WI38 (cell line): ENCODE data around the gene GPC1.

Source experiments
- H3K4me3 ChIP-seq: 2 replicates; pipeline ENCODE4 v1.5.1; 2011; ENCODE audit warnings: low read depth, mild to moderate bottlenecking, control low read depth, low read length
- CTCF ChIP-seq: IDR thresholded peaks from 2 replicates; pipeline ENCODE4 v1.5.1; 2012; ENCODE audit warnings: low read depth, mild to moderate bottlenecking, control low read depth, low read length

GPC1 gene

GRCh38 chr2:240431271-240431660 is 4.2 kb upstream of the GPC1 start:
- no peak for TF ChIP-seq CTCF
- no peak overlapping the region for H3K4me3 ChIP-seq

- H3K4me3 ChIP-seq: no peak overlapping the region
- no peak for TF ChIP-seq CTCF
These were observed 3.6 kb upstream of the GPC1 start for GRCh38 chr2:240431661-240432424.

GRCh38 chr2:240432430-240432819 is 3.0 kb upstream of the GPC1 start:
- TF ChIP-seq CTCF: no peak
- no peak overlapping the region for H3K4me3 ChIP-seq

- no peak for TF ChIP-seq CTCF
- H3K4me3 ChIP-seq: peak overlapping the region; percentile 71; the same call in 1 of the 2 replicates
These were observed 2.4 kb upstream of the GPC1 start for GRCh38 chr2:240432820-240433801.

GRCh38 chr2:240433973-240434727 is 1.3 kb upstream of the GPC1 start:
- H3K4me3 ChIP-seq: peak overlapping the region; percentile 71
- no peak for TF ChIP-seq CTCF

GRCh38 chr2:240434728-240435456 is 571 bp upstream of the GPC1 start:
- H3K4me3 ChIP-seq: peak overlapping the region; percentile 71

More at GRCh38 chr2:240434728-240435456, 571 bp upstream of the GPC1 start:
- no peak for TF ChIP-seq CTCF
